B cell (primary cell): ENCODE measurements around the gene FAM111B. TPM values are rescaled to one million over a fixed set of nuclear protein-coding genes. Genes with fewer than 3 reads are reported as not detected.

Experiments
- ATAC-seq: fragments of 200-7000 bp; cut with Tn5 transposase; one replicate; pipeline ENCODE4 v1.10.0; 2021; ENCODE audit warnings: low read depth, mild to moderate bottlenecking, moderate number of reproducible peaks, moderate library complexity
- CTCF ChIA-PET: fragments of 350-600 bp; sonication (Branson Sonifier 250); formaldehyde crosslinking; loops from one replicate; lab custom pipeline; 2021; ENCODE audit warnings: antibody characterized with exemption, inconsistent platforms; lab: Charles Lee
- POLR2A ChIA-PET: fragments of 350-600 bp; sonication (Branson Sonifier 250); formaldehyde crosslinking; loops from one replicate; lab custom pipeline; 2021; ENCODE audit warnings: antibody characterized with exemption; lab: Charles Lee
- DNase-seq: peaks from one replicate; pipeline ENCODE4 v3.0.0; 2013
- H2AFZ ChIP-seq: 2 replicates; pipeline ENCODE4 v1.6.1; 2012; ENCODE audit warnings: mild to moderate bottlenecking, low read depth, low read length; ENCODE audit not compliant: insufficient read depth, poor library complexity, severe bottlenecking
- H3K27ac ChIP-seq, 2 donors: 1 replicate in 1 of 2; 2 replicates in 1 of 2; pipeline ENCODE4 v1.5.1; 2012 to 2013; ENCODE audit warnings: low read length in 2 of 2, mild to moderate bottlenecking in 2 of 2, moderate library complexity in 1 of 2
- H3K27me3 ChIP-seq, 4 experiments: fragments of 200-600 bp in 1 of 4; sonication (generic) in 1 of 4; replicated peaks in 1 of 4; 1 replicate in 2 of 4; 2 replicates in 2 of 4; pipeline versions ENCODE4 v1.6.1 to v1.7.0; 2013 to 2016; ENCODE audit warnings: low read length in 3 of 4, mild to moderate bottlenecking in 2 of 4, mixed read lengths in 1 of 4, moderate library complexity in 1 of 4; ENCODE audit not compliant: insufficient read depth in 4 of 4, control insufficient read depth in 3 of 4; ENCODE audit errors: control extremely low read depth in 1 of 4
- H3K36me3 ChIP-seq, 2 experiments: replicated peaks in 1 of 2; 1 replicate in 1 of 2; 2 replicates in 1 of 2; pipeline versions ENCODE4 v1.6.1 to v1.7.1; 2013; ENCODE audit warnings: low read length in 1 of 2; ENCODE audit not compliant: insufficient read depth in 2 of 2, control insufficient read depth in 1 of 2; ENCODE audit errors: control extremely low read depth in 1 of 2, extremely low read depth in 1 of 2
- H3K4me1 ChIP-seq, 2 donors: fragments of 200-600 bp in 1 of 2; sonication (generic) in 1 of 2; 1 replicate in 1 of 2; 2 replicates in 1 of 2; pipeline versions ENCODE4 v1.5.1 to v1.6.1; 2013 to 2017; ENCODE audit warnings: low read length in 2 of 2; ENCODE audit not compliant: control insufficient read depth in 2 of 2, insufficient read depth in 2 of 2
- H3K4me2 ChIP-seq: replicated peaks from 2 replicates; pipeline ENCODE3; 2012; ENCODE audit warnings: mild to moderate bottlenecking, low read depth, low read length; ENCODE audit not compliant: poor library complexity, severe bottlenecking
- H3K4me3 ChIP-seq, 5 experiments: fragments of 200-600 bp in 1 of 5; sonication (generic) in 1 of 5; 1 replicate in 3 of 5; 2 replicates in 2 of 5; pipeline versions ENCODE4 v1.5.1 to v1.7.0; 2011 to 2016; ENCODE audit warnings: low read length in 4 of 5, mild to moderate bottlenecking in 4 of 5, low read depth in 2 of 5, control low read depth in 1 of 5, moderate library complexity in 1 of 5; ENCODE audit not compliant: insufficient read depth in 1 of 5; ENCODE audit errors: control extremely low read depth in 1 of 5, extremely low read depth in 1 of 5
- H3K79me2 ChIP-seq: fragments of 200-600 bp; sonication (generic); one replicate; pipeline ENCODE4 v1.6.0; 2016; ENCODE audit warnings: low read length; ENCODE audit not compliant: control insufficient read depth, insufficient read depth
- H3K9ac ChIP-seq: fragments of 200-600 bp; sonication (generic); 2 replicates; pipeline ENCODE4 v1.6.1; 2017; ENCODE audit warnings: mild to moderate bottlenecking, low read length, moderate library complexity
- H3K9me3 ChIP-seq, 3 donors: one replicate each; pipeline versions ENCODE4 v1.6.1 to v1.7.1; 2013; ENCODE audit warnings: low read length in 2 of 3; ENCODE audit not compliant: control insufficient read depth in 2 of 3, insufficient read depth in 1 of 3; ENCODE audit errors: control extremely low read depth in 1 of 3
- H4K20me1 ChIP-seq: 2 replicates; pipeline ENCODE4 v1.6.0; 2012; ENCODE audit warnings: mild to moderate bottlenecking, low read length; ENCODE audit not compliant: insufficient read depth, control insufficient read depth, poor library complexity, severe bottlenecking
- H3K27ac Mint-ChIP-seq: one replicate; pipeline ENCODE4 v1.8.0; 2021; ENCODE audit warnings: mixed read lengths
- H3K27me3 Mint-ChIP-seq: one replicate; pipeline ENCODE4 v1.8.0; 2021; ENCODE audit warnings: mixed read lengths
- H3K4me1 Mint-ChIP-seq: one replicate; pipeline ENCODE4 v1.8.0; 2021; ENCODE audit warnings: mixed read lengths
- H3K4me3 Mint-ChIP-seq: one replicate; pipeline ENCODE4 v1.8.0; 2021; ENCODE audit warnings: mixed read lengths
- H3K9me3 Mint-ChIP-seq: one replicate; pipeline ENCODE4 v1.8.0; 2022; ENCODE audit warnings: mixed read lengths; ENCODE audit not compliant: insufficient read depth
- CTCF ChIP-seq: fragments of 200-600 bp; IDR thresholded peaks from one replicate; pipeline ENCODE4 v1.8.0; 2022; ENCODE audit warnings: antibody characterized with exemption, mild to moderate bottlenecking
- EZH2 ChIP-seq: IDR thresholded peaks from 2 replicates; pipeline ENCODE4 v1.6.1; 2012; ENCODE audit warnings: borderline replicate concordance, low read depth, mild to moderate bottlenecking, moderate library complexity, low read length; ENCODE audit not compliant: insufficient read depth, poor library complexity, severe bottlenecking
- WGBS: methylation state at CpG from one replicate; pipeline ENCODE4 v1.1.5; 2013; ENCODE audit warnings: missing lambda C conversion rate; ENCODE audit not compliant: insufficient coverage; 5-methylcytosine and 5-hydroxymethylcytosine counted together
- intact Hi-C: fragments of 100-400 bp; cut with micrococcal nuclease; formaldehyde crosslinking; loops from one replicate; pipeline ENCODE4 v1.10.0; 2022
- polyA plus RNA-seq: library from polyadenylated mRNA; depleted of rRNA; stranded (reverse); fragments of >200 nt; gene quantifications from 2 replicates; pipeline ENCODE4 v1.2.3, GENCODE V29; 2012
- total RNA-seq, 2 donors: library from RNA; stranded (reverse); fragments of 120-200 nt in 1 of 2; gene quantifications; 1 replicate in 1 of 2; 2 replicates in 1 of 2; pipeline versions ENCODE4 v1.2.3 to v1.2.4, GENCODE V29; 2013 to 2022

Gene FAM111B
- total and polyA plus RNA-seq, 2 donors (not counting 1 experiment from before 2014, with no cell fraction given) = 3.6 to 155 TPM

GRCh38 chr11:59164028-59164427, 57.0 kb downstream of the FAM111B start:
- ChIA-PET POLR2A (interaction anchor here (0.7 kb wide), 1 partner anchor 87 kb away, joined by 3 read pairs; no protein-coding TSS in a partner anchor), CTCF (interaction anchor here (0.6 to 1.3 kb wide), 5 partner anchors 22 to 987 kb away, joined by 3 to 4 read pairs (median 3); no protein-coding TSS in a partner anchor)
- intact Hi-C loops = no loop called here

More at GRCh38 chr11:59164028-59164427, 57.0 kb downstream of the FAM111B start:
- Histone ChIP-seq H3K36me3 (no peaks in the 10 kb centered on the region), H3K9me3 (no peaks in the 10 kb centered on the region), H3K27me3 (no peaks in the 10 kb centered on the region), H3K4me2 (no peak overlapping the region), H2AFZ (no peak overlapping the region), H3K9ac (no peak overlapping the region), H3K4me1 (no peaks in the 10 kb centered on the region), H3K79me2 (peaks cover 3% of the 10 kb centered on the region), H4K20me1 (no peaks in the 10 kb centered on the region), H3K4me3 (no peak overlapping the region), H3K27ac (no peak overlapping the region)
- no peak overlapping the region for H3K4me3 Mint-ChIP-seq
- TF ChIP-seq EZH2 (no peak), CTCF (no peak)
- ATAC-seq = no peak
- H3K4me1 Mint-ChIP-seq = no peaks in the 10 kb centered on the region
- no peaks in the 10 kb centered on the region for H3K9me3 Mint-ChIP-seq
- WGBS = 100% methylated on average over 1 of the region's 3 CpGs
- DNase-seq = no peak
- no peak overlapping the region for H3K27ac Mint-ChIP-seq
- H3K27me3 Mint-ChIP-seq = no peaks in the 10 kb centered on the region
